ENCODE results near the gene RXRA.

Gene RXRA

GRCh38 chr9:134356496-134357470 is 30.5 kb downstream of the RXRA start:
- no peak for DNase-seq

GRCh38 chr9:134357631-134358025 is 31.4 kb downstream of the RXRA start:
- DNase-seq: no peak

DNA sequence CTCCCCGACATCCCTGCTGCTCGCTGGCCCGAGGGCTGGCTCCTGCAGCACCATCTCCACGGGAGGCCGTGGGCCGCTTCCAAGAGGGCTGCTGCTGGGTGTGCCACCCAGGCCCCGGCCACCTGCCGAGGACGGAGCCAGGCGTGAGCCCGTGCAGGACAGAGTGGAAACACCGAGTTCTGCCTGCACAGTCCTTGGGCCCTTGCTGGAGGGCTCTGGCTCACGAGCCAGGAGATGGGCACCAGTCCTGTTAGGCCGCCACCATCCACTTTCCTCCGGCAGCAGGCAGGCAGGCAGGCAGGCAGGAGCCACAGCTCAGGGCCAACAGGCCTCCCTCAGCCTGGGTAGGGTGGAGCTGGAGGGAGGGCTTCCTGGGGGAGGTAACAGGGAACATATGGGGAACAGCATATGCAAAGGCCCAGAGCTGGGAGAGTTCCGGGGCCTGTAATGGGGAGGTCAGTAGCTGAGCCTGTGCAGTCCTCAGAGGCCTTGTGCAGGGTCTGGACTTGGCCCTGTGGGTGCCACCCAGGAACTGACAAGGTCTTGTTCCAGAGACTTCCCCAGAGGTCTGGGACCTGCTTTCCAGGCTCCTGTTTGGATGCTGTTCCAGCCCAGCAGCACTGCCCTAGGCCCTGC is 31.9 kb downstream of the RXRA start:
- no peak for DNase-seq

DNA sequence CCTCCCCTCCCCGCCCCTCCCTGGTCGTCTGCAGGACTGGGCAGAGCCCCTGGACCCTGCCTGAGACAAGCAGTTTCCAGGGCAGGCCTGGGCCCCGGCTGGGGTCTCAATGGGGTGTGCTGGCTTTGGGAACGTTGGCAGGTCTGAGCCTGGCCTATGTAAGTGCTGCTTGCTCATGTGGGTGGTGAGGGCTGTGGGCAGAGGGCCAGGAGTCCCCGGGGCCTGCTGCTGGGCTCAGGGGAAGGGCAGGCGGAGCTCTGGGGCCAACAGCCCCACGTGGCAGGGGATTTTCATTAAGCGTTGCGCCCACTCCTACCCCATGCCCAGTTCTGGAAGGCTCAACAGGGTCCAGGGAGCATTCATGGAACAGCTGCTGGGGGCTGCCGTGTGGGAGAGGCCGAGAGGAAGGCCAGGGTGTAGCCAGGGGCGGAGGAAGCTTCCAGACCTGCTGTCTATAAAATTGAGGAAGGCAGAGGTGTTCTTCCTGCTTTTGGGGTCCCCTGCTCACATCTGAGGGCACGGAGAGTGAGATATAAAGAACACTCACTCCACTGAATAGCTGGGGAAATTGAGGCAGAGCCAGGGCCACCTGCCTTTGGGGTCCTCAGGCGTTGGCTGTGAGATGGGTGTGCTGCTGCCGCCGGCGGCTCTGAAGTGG is 32.5 kb downstream of the RXRA start:
- DNase-seq: peak; percentile 58

DNA sequence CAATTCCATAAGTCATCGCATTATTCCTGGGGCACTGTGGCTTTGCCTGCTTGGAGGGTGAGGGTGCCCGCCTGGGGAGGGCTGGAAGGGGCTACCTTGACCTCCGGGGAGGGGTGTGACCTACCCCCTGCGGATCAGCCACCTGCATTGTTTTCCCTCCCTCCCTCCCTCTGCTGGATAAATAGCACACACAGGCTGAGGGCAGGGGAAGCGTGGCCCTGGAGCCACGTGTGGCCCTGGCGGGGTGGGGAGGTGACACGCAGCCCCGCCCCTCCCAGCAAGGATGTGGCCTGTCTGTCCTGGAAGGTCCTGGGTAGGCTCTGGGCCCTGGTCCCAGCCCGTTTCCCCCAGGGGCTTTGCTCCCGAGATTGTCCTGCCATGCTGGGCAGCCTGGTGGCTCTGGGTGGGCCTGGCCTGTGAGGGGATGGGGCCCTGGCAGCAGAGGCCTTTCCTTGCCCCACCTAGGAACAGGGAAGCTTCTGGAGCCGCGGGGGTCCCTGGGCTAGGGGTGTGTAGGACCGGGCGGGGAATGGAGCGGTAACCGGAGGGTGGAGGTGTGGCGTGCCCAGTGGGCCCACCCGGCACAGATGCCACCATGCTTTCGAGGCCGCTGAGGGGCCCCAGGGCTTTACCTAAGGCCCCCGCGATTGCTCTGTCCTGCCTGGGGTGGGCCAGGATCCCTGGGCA is 33.4 kb downstream of the RXRA start:
- no peak for DNase-seq

- no peak for DNase-seq
Measured at GRCh38 chr9:134360180-134360759, 34.0 kb downstream of the RXRA start.

DNA sequence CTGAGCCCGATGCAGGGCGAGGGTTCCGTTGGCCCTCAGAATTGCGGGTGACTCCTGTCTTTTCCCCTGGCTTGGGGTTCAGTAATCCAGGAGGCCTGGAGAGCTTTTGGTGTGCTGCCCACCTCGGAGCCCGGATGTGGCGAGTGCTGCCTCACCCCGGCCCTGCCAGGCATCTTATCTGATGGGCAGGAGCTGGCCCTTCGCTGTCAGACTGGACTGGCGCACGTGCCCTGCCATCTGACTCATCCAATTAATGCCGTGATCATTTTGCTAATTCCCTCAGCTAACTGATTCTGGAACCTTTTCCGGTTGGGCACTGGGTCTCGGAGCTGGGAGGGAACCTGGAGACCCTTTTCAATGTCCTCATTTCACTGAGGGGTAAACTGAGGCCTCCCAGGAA is 34.6 kb downstream of the RXRA start:
- DNase-seq: no peak

DNA sequence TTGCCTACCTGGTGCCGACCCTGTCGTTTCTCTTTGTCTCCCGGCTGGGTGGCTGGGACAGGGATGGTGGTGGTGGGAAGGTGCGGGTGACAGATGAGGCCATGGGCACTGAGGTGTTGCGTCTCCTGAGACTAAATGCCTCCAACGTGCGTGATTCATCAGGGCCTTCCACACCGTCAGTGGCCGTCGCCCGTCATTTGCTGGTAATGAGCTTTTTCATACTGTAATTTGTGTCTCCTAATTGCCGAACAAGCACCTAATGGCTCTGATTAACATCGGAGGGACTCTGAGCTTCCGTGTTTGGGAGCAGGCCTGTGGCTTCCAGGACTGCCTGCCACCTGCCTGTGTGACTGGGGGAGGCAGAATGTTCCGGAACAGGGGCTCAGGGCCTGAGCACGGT is 35.2 kb downstream of the RXRA start:
- DNase-seq: no peak

DNA sequence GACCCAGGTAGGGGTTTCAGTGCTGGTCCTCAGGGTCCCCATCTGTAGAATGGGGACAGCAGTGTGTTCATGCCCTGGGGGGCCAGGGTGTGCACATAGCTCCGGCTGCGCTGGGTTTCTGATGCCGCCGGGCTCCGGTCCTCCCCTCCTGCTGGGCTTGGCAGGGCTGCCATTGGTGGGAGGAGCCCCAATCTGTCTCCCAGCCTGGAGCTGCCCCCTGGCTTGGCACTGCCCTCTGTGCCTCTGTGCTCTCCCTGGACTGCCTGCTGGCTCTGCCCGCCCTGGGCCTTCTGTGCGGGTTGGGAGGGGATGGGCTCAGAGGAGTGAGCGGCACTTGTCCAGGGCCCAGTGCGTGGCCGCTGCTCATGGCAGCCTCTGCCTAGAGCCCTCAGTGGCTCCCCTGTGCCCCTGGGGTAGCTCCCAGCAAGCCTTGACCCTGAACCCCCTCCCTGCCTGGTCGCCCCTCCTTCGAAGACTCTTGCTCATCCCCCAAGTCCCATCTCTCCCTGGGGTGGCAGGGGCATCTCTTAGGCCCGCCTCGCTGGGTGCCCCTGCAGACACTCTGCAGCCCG is 35.7 kb downstream of the RXRA start:
- DNase-seq: no peak

- no peak for DNase-seq
Measured at GRCh38 chr9:134363450-134363849, 37.2 kb downstream of the RXRA start.

- no peak for DNase-seq
Measured at GRCh38 chr9:134364391-134365114, 38.3 kb downstream of the RXRA start.

- DNase-seq: no peak
Measured at GRCh38 chr9:134365115-134365596, 38.9 kb downstream of the RXRA start.

DNA sequence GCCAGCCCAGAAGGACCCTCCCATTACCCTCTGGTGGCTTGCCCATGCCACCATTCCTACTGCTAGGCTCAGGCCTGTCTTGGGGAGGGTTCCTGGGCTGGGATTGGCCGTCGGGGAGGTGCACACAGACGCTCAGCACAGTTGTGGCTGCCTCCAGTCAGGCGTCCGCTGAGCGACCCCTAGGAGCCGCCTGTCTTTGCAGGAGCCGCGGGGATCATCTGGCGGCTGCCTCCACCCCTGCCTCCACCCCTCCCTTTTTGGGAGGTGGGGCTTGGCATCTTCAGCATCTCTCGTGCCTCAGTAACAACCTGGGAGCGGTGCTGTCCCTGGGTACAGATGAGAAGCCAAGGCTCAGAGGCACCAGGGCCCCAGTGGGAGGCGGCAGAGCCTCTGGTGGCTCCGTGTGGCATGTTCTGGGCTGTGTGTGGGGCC is 39.6 kb downstream of the RXRA start:
- DNase-seq: peak; percentile 99

DNA sequence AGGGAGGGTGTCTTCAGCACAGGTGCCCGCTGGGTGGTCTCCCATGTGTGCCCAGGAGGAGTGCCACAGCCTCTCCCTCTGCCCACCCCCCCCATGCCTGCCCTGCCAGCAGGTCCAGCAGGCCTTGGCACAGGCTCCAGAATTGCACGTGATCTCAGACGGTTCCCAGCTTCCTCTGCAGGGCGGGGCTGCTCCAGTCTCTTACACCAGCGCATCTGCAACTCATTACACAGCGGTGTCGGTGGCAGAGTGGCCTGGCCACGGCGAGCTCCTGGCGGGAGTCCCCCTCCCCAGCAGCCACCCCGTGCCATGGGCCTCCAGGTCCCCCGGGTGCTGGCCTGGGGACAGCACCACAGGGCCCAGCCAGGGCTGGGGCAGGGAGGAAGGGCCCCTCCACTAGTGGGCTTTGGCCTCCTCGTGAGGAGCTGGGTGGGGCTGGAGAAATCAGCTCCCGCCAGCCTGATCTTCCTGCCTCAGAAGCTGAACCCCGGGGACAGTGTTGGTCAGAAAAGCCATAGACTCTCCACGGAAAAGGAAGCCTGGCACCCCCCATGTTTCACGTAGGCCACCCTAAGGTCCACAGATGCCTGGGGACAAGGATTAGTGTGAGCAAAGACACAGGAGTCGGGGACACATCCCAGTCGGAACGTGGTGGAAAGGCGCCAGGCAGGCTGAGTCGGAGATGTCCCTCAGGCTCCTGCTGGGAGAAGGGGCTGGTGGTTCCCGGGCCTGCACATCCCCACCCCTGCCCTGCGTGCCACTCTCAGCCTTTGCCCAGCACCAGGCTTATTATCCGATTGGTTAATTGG is 40.2 kb downstream of the RXRA start:
- DNase-seq: peak; percentile 99

- DNase-seq: no peak
Measured at GRCh38 chr9:134367061-134367460, 40.8 kb downstream of the RXRA start.

DNA sequence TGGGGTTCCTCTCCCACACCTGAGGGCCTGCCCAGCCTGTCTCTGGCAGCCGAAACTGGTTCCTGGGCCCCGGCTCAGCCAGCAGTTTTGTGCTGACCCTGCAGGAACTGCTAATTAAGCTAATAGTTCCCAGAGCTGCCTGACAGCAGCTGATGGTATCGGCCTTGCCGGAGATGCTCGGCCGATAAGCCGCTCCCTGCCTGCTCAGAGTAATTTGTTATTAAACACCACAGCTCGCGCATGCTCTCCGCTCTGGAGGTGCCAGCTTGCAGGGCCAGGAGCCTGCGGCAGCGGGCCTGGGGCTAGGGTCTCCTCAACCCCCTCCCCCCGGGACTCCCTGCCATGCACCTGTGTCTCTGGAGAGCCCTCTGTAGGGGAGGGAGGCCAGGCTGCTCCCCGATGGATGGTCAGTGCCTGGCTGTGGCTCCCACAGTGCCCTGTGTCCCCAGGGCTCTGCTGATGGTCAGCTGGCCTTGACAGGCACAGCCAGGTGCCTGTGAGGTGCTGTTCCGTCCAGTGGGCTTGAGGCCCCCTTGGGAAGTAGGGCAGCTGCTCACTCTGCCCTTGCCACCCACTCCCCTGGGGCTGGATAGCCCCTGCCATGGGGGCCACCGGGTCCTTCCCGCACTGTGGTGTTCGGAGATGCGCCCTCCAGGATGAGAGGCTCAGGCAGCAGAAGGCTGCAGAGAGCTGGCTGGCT is 41.7 kb downstream of the RXRA start:
- DNase-seq: peak; percentile 42

DNA sequence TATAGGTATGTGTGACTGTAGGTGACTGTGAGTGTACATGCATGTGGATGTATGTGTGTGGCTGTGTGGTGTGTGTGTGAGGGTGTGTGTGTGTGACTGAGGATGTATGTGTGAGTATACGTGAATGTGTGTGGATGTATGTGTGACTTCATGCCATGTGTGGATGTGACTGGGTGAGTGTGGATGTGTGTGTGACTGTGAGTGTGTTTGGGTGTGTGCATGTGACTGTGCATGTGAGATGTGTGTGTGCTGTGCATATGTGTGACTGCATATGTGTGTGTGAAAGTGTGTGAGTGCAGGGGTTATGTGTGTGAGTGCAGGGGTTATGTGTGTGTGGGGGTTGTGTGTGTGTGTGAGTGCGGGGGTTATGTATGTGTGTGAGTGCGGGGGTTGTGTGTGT is 42.3 kb downstream of the RXRA start:
- DNase-seq: no peak

GRCh38 chr9:134369416-134370212 is 43.4 kb downstream of the RXRA start:
- peak; percentile 22 for DNase-seq

GRCh38 chr9:134370213-134370492 is 43.9 kb downstream of the RXRA start:
- DNase-seq: no peak
